Measurements from ENCODE around the gene CUL7. TPM values are rescaled to one million over a fixed set of nuclear protein-coding genes. Genes with fewer than 3 reads are reported as not detected.
A peak's percentile ranks its signal among the peaks of the same experiment; 100 is the strongest.

CUL7 gene
- total RNA-seq, 1 experiment from 2014 or later: 23.5 TPM

- H2BK5ac ChIP-seq (ENCODE audit: insufficient read length, low read length): no peak overlapping the region
- no peak overlapping the region for H2BK20ac ChIP-seq (ENCODE audit: low read depth, low read length, poor library complexity, severe bottlenecking)
- H3K27ac ChIP-seq (ENCODE audit: insufficient read length, low read depth, low read length): no peak overlapping the region
- Mint-ChIP-seq H3K4me1 (peaks cover 22 to 33% of the 10 kb centered on the region in 2 experiments), H3K27me3 (ENCODE audit: low read depth) (no peaks in the 10 kb centered on the region), H3K9me3 (no peaks in the 10 kb centered on the region; a peak in 1 of 5 replicates), H3K27ac (peak overlapping the region; percentile 88 to 93 (median 88); a peak in 6 of 7 replicates), H3K4me3 (peak overlapping the region; percentile 92 to 97), H3K36me3 (ENCODE audit: insufficient read depth in 1 of 3, low read depth in 3 of 3) (peaks cover 28 to 69% (median 68%) of the 10 kb centered on the region in 3 experiments; a peak in 6 of 7 replicates)
- no peak overlapping the region for H4K8ac ChIP-seq (replicated peaks; ENCODE audit: insufficient read length, low read depth, low read length)
- H3K23ac ChIP-seq (ENCODE audit: insufficient read length, low read depth, low read length): no peak overlapping the region
- H3K4me1 ChIP-seq (ENCODE audit: insufficient read depth, low read length): peaks cover 2% of the 10 kb centered on the region; the same call in 1 of the 2 replicates
- H2BK15ac ChIP-seq (ENCODE audit: low read depth, low read length): no peak overlapping the region
- H2BK120ac ChIP-seq (ENCODE audit: low read depth, low read length, poor library complexity, severe bottlenecking): no peak overlapping the region
- no peak overlapping the region for H2AK5ac ChIP-seq (ENCODE audit: insufficient read length, low read length)
- H3K4me2 ChIP-seq (ENCODE audit: insufficient read depth, insufficient read length, low read length): peak overlapping the region; percentile 73
- peaks cover 11% of the 10 kb centered on the region; the same call in 1 of the 2 replicates for H3K79me2 ChIP-seq (ENCODE audit: insufficient read depth, low read length)
- H3K23me2 ChIP-seq (ENCODE audit: insufficient read length, low read depth, low read length, poor library complexity, severe bottlenecking): peaks cover 6% of the 10 kb centered on the region
- H3K9ac ChIP-seq (ENCODE audit: extremely low read depth, insufficient read length, low read length): peak overlapping the region; percentile 35
- H4K91ac ChIP-seq (ENCODE audit: insufficient read length, low read depth, low read length): no peak overlapping the region
- WGBS (ENCODE audit: extremely low coverage, insufficient read length, low lambda C conversion rate): no CpG with 5 or more reads among the region's 25 CpGs
- no peak overlapping the region for H3K56ac ChIP-seq (ENCODE audit: insufficient read length, low read depth, low read length)
- H3K79me1 ChIP-seq (ENCODE audit: insufficient read depth, low read depth, low read length, poor library complexity, severe bottlenecking): no peaks in the 10 kb centered on the region
- no peak overlapping the region for H2AFZ ChIP-seq (ENCODE audit: low read length)
- H3T11ph ChIP-seq (ENCODE audit: low read length): no peak overlapping the region
- no peak overlapping the region for H3K4ac ChIP-seq (ENCODE audit: low read depth, low read length)
- no peak overlapping the region for H3K18ac ChIP-seq (ENCODE audit: insufficient read length, low read depth, low read length)
- H3K9me3 ChIP-seq (ENCODE audit: control insufficient read depth, low read depth, low read length): no peaks in the 10 kb centered on the region
- no peak for TF ChIP-seq CTCF (conservative IDR thresholded peaks at IDR 0.05)
- H4K20me1 ChIP-seq (ENCODE audit: control insufficient read depth, insufficient read depth, insufficient read length): no peaks in the 10 kb centered on the region
- H3K27me3 ChIP-seq (ENCODE audit: insufficient read depth, low read length): no peaks in the 10 kb centered on the region
- no peak for DNase-seq
- no peak overlapping the region for H2BK12ac ChIP-seq (ENCODE audit: insufficient read length, low read depth, low read length)
- no peak overlapping the region; the same call in 1 of the 2 replicates for H3K14ac ChIP-seq (ENCODE audit: insufficient read depth, low read length)
- no peak overlapping the region for H4K5ac ChIP-seq (ENCODE audit: insufficient read length, low read depth, low read length)
Observed at GRCh38 chr6:43013097-43013842, 40.4 kb downstream of the CUL7 start.

Data from H9 (cell line).